RWPE1 (cell line): ENCODE results near the gene EPS15.

ENCODE experiments used
- CTCF ChIA-PET: fragments of 350-600 bp; sonication (Branson Sonifier 250); formaldehyde crosslinking; extraction: SDS; loops from one replicate; lab custom pipeline; 2021; lab: Yijun Ruan, JAX
- POLR2A ChIA-PET: fragments of 400-600 bp; formaldehyde crosslinking; extraction: SDS; loops from one replicate; lab custom pipeline; 2020; ENCODE audit warnings: antibody characterized with exemption; ENCODE audit not compliant: low non-redundant PET; lab: Yijun Ruan, JAX
- DNase-seq: peaks from one replicate; pipeline ENCODE4 v3.0.0; 2012; ENCODE audit warnings: low spot score
- H3K27ac ChIP-seq: fragments of 450-650 bp; 2 replicates; pipeline ENCODE4 v1.5.1; 2017
- CTCF ChIP-seq: fragments of 450-650 bp; conservative IDR thresholded peaks from 2 replicates; pipeline ENCODE4 v1.5.1; 2017; ENCODE audit warnings: low read depth, mild to moderate bottlenecking

EPS15 gene

GRCh38 chr1:51517361-51518032 is 1.6 kb downstream of the EPS15 start:
- peak overlapping the region; percentile 91 for H3K27ac ChIP-seq
- no peak for DNase-seq
- no peak for TF ChIP-seq CTCF
- ChIA-PET CTCF (no interaction called here), POLR2A (no interaction called here)

- ChIA-PET POLR2A (no interaction called here), CTCF (no interaction called here)
- TF ChIP-seq CTCF: no peak
- no peak overlapping the region for H3K27ac ChIP-seq
- DNase-seq: no peak
These were observed 2.4 kb downstream of the EPS15 start for GRCh38 chr1:51516649-51517158.

GRCh38 chr1:51515982-51516648 is 3.0 kb downstream of the EPS15 start:
- no peak overlapping the region for H3K27ac ChIP-seq
- CTCF ChIA-PET: interaction anchor here (0.7 kb wide), 1 partner anchor 582 kb away, joined by 4 read pairs; no protein-coding TSS in a partner anchor
- no peak for DNase-seq
- POLR2A ChIA-PET: no interaction called here
- TF ChIP-seq CTCF: no peak

GRCh38 chr1:51515312-51515960 is 3.6 kb downstream of the EPS15 start:
- ChIA-PET CTCF (interaction anchor here (0.7 kb wide), 1 partner anchor 582 kb away, joined by 4 read pairs; no protein-coding TSS in a partner anchor), POLR2A (no interaction called here)
- no peak overlapping the region for H3K27ac ChIP-seq
- DNase-seq: no peak
- no peak for TF ChIP-seq CTCF

- ChIA-PET POLR2A (no interaction called here), CTCF (no interaction called here)
- no peak for DNase-seq
- H3K27ac ChIP-seq: no peak overlapping the region
- no peak for TF ChIP-seq CTCF
These were observed 4.3 kb downstream of the EPS15 start for GRCh38 chr1:51514733-51515132.

GRCh38 chr1:51512606-51513005 is 6.5 kb downstream of the EPS15 start:
- no peak for TF ChIP-seq CTCF
- ChIA-PET CTCF (interaction anchor here (0.6 kb wide), 1 partner anchor 1540 kb away, joined by 4 read pairs; no protein-coding TSS in a partner anchor), POLR2A (no interaction called here)
- no peak for DNase-seq
- no peak overlapping the region for H3K27ac ChIP-seq
